ENCODE results near the gene CMC2.
A peak's percentile ranks its signal among the peaks of the same experiment; 100 is the strongest.

DNA sequence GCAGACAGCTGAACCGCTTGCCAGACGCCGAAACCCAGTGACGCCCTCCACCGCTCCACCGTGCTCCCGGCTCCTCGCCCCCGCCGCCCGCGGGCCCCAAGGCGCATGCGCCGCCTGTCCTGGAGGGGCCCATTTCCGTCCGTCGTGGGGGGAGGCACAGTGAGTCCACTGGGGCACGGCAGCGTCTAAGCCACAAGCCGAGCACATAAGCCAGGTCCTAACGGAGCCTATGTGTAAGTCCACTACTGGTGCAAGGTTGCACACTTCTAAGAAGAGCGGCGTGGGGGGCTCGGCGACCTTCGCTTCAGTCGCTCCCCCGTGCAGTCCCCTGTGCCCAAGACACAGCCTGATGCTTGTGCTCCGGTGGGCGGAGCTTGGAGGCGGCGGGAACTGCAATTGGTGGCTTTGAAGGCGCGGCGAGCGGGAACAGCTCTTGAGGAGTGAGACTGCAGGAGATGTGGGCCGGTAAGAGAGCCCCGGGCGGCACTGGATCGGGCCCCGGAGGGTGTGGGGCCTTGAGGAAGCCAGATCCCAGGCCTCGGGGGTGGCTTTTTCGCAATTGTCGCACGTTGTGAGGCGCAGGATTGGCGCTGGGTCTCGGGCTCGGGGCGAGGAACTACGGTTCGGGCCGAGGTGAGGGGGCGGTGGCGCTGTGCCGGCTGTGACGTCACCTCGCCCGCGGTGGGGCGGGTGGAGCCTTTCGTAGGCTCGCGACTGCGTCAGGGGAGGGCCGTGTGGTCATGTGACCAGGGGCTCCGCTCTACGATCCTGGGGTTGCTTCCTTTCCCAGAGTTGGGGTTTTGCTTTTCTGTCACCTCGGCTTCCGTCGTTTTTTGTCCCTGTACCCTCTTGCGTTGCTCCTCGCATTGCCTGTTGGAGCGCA lies at the start of gene CMC2, which contains the start of gene CENPN:
- TF ChIP-seq POLR2A (IDR thresholded peaks at IDR 0.05), result peak in 1 of 2 donors; percentile 88
- peak; percentile 88 to 98 for TF ChIP-seq POLR2AphosphoS5 (IDR thresholded peaks at IDR 0.05; ENCODE audit: insufficient read depth in 1 of 2, low read depth in 1 of 2)

Measured in vagina (tissue), 2 donors.